B cell (primary cell): ENCODE results near the gene CKAP5. TPM values are rescaled to one million over a fixed set of nuclear protein-coding genes. Genes with fewer than 3 reads are reported as not detected.
"Not testable (repeated sequence)": the region's sequence is repeated elsewhere in the genome, so short reads cannot be mapped to it uniquely, and the experiment has no call there.

ENCODE experiments used
- ATAC-seq: fragments of 200-7000 bp; cut with Tn5 transposase; one replicate; pipeline ENCODE4 v1.10.0; 2021; ENCODE audit warnings: low read depth, mild to moderate bottlenecking, moderate number of reproducible peaks, moderate library complexity
- CTCF ChIA-PET: fragments of 350-600 bp; sonication (Branson Sonifier 250); formaldehyde crosslinking; loops from one replicate; lab custom pipeline; 2021; ENCODE audit warnings: antibody characterized with exemption, inconsistent platforms; lab: Charles Lee
- POLR2A ChIA-PET: fragments of 350-600 bp; sonication (Branson Sonifier 250); formaldehyde crosslinking; loops from one replicate; lab custom pipeline; 2021; ENCODE audit warnings: antibody characterized with exemption; lab: Charles Lee
- DNase-seq: peaks from one replicate; pipeline ENCODE4 v3.0.0; 2013
- H2AFZ ChIP-seq: 2 replicates; pipeline ENCODE4 v1.6.1; 2012; ENCODE audit warnings: mild to moderate bottlenecking, low read depth, low read length; ENCODE audit not compliant: insufficient read depth, poor library complexity, severe bottlenecking
- H3K27ac ChIP-seq, 2 donors: 1 replicate in 1 of 2; 2 replicates in 1 of 2; pipeline ENCODE4 v1.5.1; 2012 to 2013; ENCODE audit warnings: low read length in 2 of 2, mild to moderate bottlenecking in 2 of 2, moderate library complexity in 1 of 2
- H3K27me3 ChIP-seq, 4 experiments: fragments of 200-600 bp in 1 of 4; sonication (generic) in 1 of 4; replicated peaks in 1 of 4; 1 replicate in 2 of 4; 2 replicates in 2 of 4; pipeline versions ENCODE4 v1.6.1 to v1.7.0; 2013 to 2016; ENCODE audit warnings: low read length in 3 of 4, mild to moderate bottlenecking in 2 of 4, mixed read lengths in 1 of 4, moderate library complexity in 1 of 4; ENCODE audit not compliant: insufficient read depth in 4 of 4, control insufficient read depth in 3 of 4; ENCODE audit errors: control extremely low read depth in 1 of 4
- H3K36me3 ChIP-seq, 2 experiments: replicated peaks in 1 of 2; 1 replicate in 1 of 2; 2 replicates in 1 of 2; pipeline versions ENCODE4 v1.6.1 to v1.7.1; 2013; ENCODE audit warnings: low read length in 1 of 2; ENCODE audit not compliant: insufficient read depth in 2 of 2, control insufficient read depth in 1 of 2; ENCODE audit errors: control extremely low read depth in 1 of 2, extremely low read depth in 1 of 2
- H3K4me1 ChIP-seq, 2 donors: fragments of 200-600 bp in 1 of 2; sonication (generic) in 1 of 2; 1 replicate in 1 of 2; 2 replicates in 1 of 2; pipeline versions ENCODE4 v1.5.1 to v1.6.1; 2013 to 2017; ENCODE audit warnings: low read length in 2 of 2; ENCODE audit not compliant: control insufficient read depth in 2 of 2, insufficient read depth in 2 of 2
- H3K4me2 ChIP-seq: replicated peaks from 2 replicates; pipeline ENCODE3; 2012; ENCODE audit warnings: mild to moderate bottlenecking, low read depth, low read length; ENCODE audit not compliant: poor library complexity, severe bottlenecking
- H3K4me3 ChIP-seq, 5 experiments: fragments of 200-600 bp in 1 of 5; sonication (generic) in 1 of 5; 1 replicate in 3 of 5; 2 replicates in 2 of 5; pipeline versions ENCODE4 v1.5.1 to v1.7.0; 2011 to 2016; ENCODE audit warnings: low read length in 4 of 5, mild to moderate bottlenecking in 4 of 5, low read depth in 2 of 5, control low read depth in 1 of 5, moderate library complexity in 1 of 5; ENCODE audit not compliant: insufficient read depth in 1 of 5; ENCODE audit errors: control extremely low read depth in 1 of 5, extremely low read depth in 1 of 5
- H3K79me2 ChIP-seq: fragments of 200-600 bp; sonication (generic); one replicate; pipeline ENCODE4 v1.6.0; 2016; ENCODE audit warnings: low read length; ENCODE audit not compliant: control insufficient read depth, insufficient read depth
- H3K9ac ChIP-seq: fragments of 200-600 bp; sonication (generic); 2 replicates; pipeline ENCODE4 v1.6.1; 2017; ENCODE audit warnings: mild to moderate bottlenecking, low read length, moderate library complexity
- H3K9me3 ChIP-seq, 3 donors: one replicate each; pipeline versions ENCODE4 v1.6.1 to v1.7.1; 2013; ENCODE audit warnings: low read length in 2 of 3; ENCODE audit not compliant: control insufficient read depth in 2 of 3, insufficient read depth in 1 of 3; ENCODE audit errors: control extremely low read depth in 1 of 3
- H4K20me1 ChIP-seq: 2 replicates; pipeline ENCODE4 v1.6.0; 2012; ENCODE audit warnings: mild to moderate bottlenecking, low read length; ENCODE audit not compliant: insufficient read depth, control insufficient read depth, poor library complexity, severe bottlenecking
- H3K27ac Mint-ChIP-seq: one replicate; pipeline ENCODE4 v1.8.0; 2021; ENCODE audit warnings: mixed read lengths
- H3K27me3 Mint-ChIP-seq: one replicate; pipeline ENCODE4 v1.8.0; 2021; ENCODE audit warnings: mixed read lengths
- H3K4me1 Mint-ChIP-seq: one replicate; pipeline ENCODE4 v1.8.0; 2021; ENCODE audit warnings: mixed read lengths
- H3K4me3 Mint-ChIP-seq: one replicate; pipeline ENCODE4 v1.8.0; 2021; ENCODE audit warnings: mixed read lengths
- H3K9me3 Mint-ChIP-seq: one replicate; pipeline ENCODE4 v1.8.0; 2022; ENCODE audit warnings: mixed read lengths; ENCODE audit not compliant: insufficient read depth
- CTCF ChIP-seq: fragments of 200-600 bp; IDR thresholded peaks from one replicate; pipeline ENCODE4 v1.8.0; 2022; ENCODE audit warnings: antibody characterized with exemption, mild to moderate bottlenecking
- EZH2 ChIP-seq: IDR thresholded peaks from 2 replicates; pipeline ENCODE4 v1.6.1; 2012; ENCODE audit warnings: borderline replicate concordance, low read depth, mild to moderate bottlenecking, moderate library complexity, low read length; ENCODE audit not compliant: insufficient read depth, poor library complexity, severe bottlenecking
- WGBS: methylation state at CpG from one replicate; pipeline ENCODE4 v1.1.5; 2013; ENCODE audit warnings: missing lambda C conversion rate; ENCODE audit not compliant: insufficient coverage; 5-methylcytosine and 5-hydroxymethylcytosine counted together
- intact Hi-C: fragments of 100-400 bp; cut with micrococcal nuclease; formaldehyde crosslinking; loops from one replicate; pipeline ENCODE4 v1.10.0; 2022
- polyA plus RNA-seq: library from polyadenylated mRNA; depleted of rRNA; stranded (reverse); fragments of >200 nt; gene quantifications from 2 replicates; pipeline ENCODE4 v1.2.3, GENCODE V29; 2012
- total RNA-seq, 2 donors: library from RNA; stranded (reverse); fragments of 120-200 nt in 1 of 2; gene quantifications; 1 replicate in 1 of 2; 2 replicates in 1 of 2; pipeline versions ENCODE4 v1.2.3 to v1.2.4, GENCODE V29; 2013 to 2022

The CKAP5 gene
- total and polyA plus RNA-seq, 2 donors (not counting 1 experiment from before 2014, with no cell fraction given): 7.3 to 54.3 TPM

DNA sequence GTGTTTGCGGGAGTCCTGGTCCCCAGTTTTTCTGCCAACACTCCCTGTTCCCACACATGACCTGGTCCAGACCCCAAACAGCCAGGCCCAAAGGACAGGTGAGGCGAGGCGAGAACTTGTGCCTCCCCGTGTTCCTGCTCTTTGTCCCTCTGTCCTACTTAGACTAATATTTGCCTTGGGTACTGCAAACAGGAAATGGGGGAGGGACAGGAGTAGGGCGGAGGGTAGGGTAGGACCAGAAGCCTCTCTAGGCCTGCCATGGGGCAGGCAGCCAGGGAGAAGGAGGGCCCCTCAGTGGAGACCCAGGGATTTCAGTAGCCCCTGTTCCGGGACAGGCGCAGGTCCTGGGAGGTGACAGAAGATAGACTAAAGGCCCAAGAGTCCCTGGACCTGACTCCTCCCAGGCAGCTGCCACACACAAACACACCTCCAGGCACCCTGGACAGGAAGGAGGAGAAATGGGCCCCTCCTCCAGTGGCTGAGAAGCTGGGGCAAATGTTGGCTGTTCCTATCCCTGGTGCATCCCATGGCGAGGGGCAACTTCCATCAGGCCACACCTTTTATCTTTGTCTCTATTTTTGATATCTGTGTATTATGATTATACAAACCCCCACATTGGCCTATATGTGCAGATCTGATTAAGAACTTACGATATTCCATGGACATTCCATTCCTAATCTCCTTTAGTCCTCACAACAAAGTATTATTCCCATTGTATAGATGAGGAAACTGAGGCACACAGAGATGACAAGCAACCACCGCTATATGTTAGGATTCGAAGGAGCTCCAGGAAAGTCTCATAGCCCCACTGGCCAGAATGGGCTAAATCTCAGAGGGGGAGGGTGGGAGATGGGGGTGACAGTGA lies 127.7 kb downstream of the CKAP5 start:
- no peak for TF ChIP-seq EZH2
- TF ChIP-seq CTCF: no peak
- Mint-ChIP-seq H3K4me3 (no peak overlapping the region), H3K9me3 (no peaks in the 10 kb centered on the region), H3K27ac (no peak overlapping the region), H3K4me1 (no peaks in the 10 kb centered on the region), H3K27me3 (peaks cover 3% of the 10 kb centered on the region)
- Histone ChIP-seq H3K27ac (no peak overlapping the region), H4K20me1 (no peaks in the 10 kb centered on the region), H3K36me3 (no peaks in the 10 kb centered on the region), H3K9me3 (no peaks in the 10 kb centered on the region), H3K79me2 (no peaks in the 10 kb centered on the region), H2AFZ (no peak overlapping the region), H3K4me1 (no peaks in the 10 kb centered on the region), H3K9ac (no peak overlapping the region), H3K4me3 (no peak overlapping the region), H3K4me2 (no peak overlapping the region), H3K27me3 (no peaks in the 10 kb centered on the region)
- intact Hi-C loops: no loop called here
- DNase-seq (no peak), ATAC-seq (no peak)
- POLR2A ChIA-PET: no interaction called here
- CTCF ChIA-PET: no interaction called here
- 77% methylated on average over 1 of the region's 11 CpGs for WGBS

DNA sequence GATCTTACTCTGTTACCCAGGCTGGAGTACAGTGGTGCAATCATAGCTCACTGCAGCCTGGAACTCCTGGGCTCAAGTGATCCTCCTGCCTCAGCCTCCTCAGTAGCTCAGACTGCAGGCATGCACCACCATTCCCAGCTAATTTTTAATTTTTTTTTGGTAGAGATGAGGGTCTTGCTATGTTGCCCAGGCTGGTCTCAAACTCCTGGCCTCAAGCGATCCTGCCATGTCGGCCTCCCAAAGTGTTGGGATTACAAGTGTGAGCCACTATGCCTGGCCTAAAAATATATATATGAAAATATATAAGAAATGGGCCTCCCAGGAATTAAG lies 128.3 kb downstream of the CKAP5 start:
- ATAC-seq, H3K9me3 Mint-ChIP-seq, intact Hi-C loops, H4K20me1 ChIP-seq, H3K4me1 ChIP-seq, H3K27ac ChIP-seq, H3K27me3 Mint-ChIP-seq, H3K4me3 Mint-ChIP-seq, H3K9ac ChIP-seq, DNase-seq, POLR2A ChIA-PET, H3K79me2 ChIP-seq, H3K27me3 ChIP-seq, H3K4me1 Mint-ChIP-seq, H3K27ac Mint-ChIP-seq, H3K4me3 ChIP-seq, H3K9me3 ChIP-seq, H2AFZ ChIP-seq, H3K4me2 ChIP-seq, CTCF ChIA-PET, H3K36me3 ChIP-seq: not testable (repeated sequence)
- WGBS: no CpG with 5 or more reads among the region's 2 CpGs
